RPMI8226 (cell line): ENCODE data around the gene OR10H3.
"Not testable (repeated sequence)": the region's sequence is repeated elsewhere in the genome, so short reads cannot be mapped to it uniquely, and the experiment has no call there.

Experiments
- DNase-seq: peaks from one replicate; pipeline ENCODE4 v3.0.0-alpha.2; 2015

OR10H3 gene

GRCh38 chr19:15779756-15780476, 42.1 kb downstream of the OR10H3 start:
- DNase-seq, result no peak

GRCh38 chr19:15780610-15781418, 43.0 kb downstream of the OR10H3 start:
- peak; percentile 68 for DNase-seq

- DNase-seq, result no peak
Observed at GRCh38 chr19:15781661-15782060, 43.9 kb downstream of the OR10H3 start.

GRCh38 chr19:15782211-15782610, 44.4 kb downstream of the OR10H3 start:
- no peak for DNase-seq

- DNase-seq, result not testable (repeated sequence)
Observed at GRCh38 chr19:15782896-15783295, 45.1 kb downstream of the OR10H3 start.

- DNase-seq, result no peak
Observed at GRCh38 chr19:15787611-15788155, 49.9 kb downstream of the OR10H3 start, which contains the start of gene OR10H5. OR10H5 (plus strand) TSS chr19:15787661; CDS start chr19:15794049, 6,388 bp downstream.

- no peak for DNase-seq
Observed at GRCh38 chr19:15788594-15789270, 50.9 kb downstream of the OR10H3 start.

- no peak for DNase-seq
Observed at GRCh38 chr19:15790096-15790495, 52.3 kb downstream of the OR10H3 start.
